Measurements from ENCODE around the gene IL18RAP.

The IL18RAP gene

DNA sequence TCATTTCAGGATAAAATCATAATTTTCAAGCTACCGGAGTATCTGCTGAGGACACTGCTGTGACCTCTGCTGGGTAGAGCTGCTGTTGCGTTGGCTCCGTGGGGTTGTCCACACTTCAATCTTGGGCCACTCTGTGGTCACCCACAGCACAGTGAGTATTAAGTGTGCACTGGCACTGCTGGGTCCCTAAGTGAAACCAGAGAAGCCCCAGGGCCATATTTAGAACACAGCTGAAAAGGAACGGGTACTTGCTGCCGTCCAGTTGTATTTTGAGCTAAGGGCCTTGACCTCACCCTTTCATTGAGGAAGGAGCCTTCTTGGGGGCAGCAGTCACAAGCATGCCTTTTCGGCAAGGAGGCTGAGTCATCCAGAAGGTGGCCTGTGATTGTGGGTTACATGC is 60.1 kb downstream of the IL18RAP start:
- no peak for DNase-seq (ENCODE audit: low read depth)
- H3K4me3 ChIP-seq (ENCODE audit: low read length): no peak overlapping the region
- TF ChIP-seq, protein P1, sequence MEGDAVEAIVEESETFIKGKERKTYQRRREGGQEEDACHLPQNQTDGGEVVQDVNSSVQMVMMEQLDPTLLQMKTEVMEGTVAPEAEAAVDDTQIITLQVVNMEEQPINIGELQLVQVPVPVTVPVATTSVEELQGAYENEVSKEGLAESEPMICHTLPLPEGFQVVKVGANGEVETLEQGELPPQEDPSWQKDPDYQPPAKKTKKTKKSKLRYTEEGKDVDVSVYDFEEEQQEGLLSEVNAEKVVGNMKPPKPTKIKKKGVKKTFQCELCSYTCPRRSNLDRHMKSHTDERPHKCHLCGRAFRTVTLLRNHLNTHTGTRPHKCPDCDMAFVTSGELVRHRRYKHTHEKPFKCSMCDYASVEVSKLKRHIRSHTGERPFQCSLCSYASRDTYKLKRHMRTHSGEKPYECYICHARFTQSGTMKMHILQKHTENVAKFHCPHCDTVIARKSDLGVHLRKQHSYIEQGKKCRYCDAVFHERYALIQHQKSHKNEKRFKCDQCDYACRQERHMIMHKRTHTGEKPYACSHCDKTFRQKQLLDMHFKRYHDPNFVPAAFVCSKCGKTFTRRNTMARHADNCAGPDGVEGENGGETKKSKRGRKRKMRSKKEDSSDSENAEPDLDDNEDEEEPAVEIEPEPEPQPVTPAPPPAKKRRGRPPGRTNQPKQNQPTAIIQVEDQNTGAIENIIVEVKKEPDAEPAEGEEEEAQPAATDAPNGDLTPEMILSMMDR (conservative IDR thresholded peaks at IDR 0.05; ENCODE audit: low read depth, low read length): no peak

GRCh38 chr2:102484310-102485061 is 61.5 kb downstream of the IL18RAP start:
- no peak overlapping the region for H3K4me3 ChIP-seq (ENCODE audit: low read length)
- TF ChIP-seq, protein P1 (conservative IDR thresholded peaks at IDR 0.05; ENCODE audit: low read depth, low read length): no peak
- DNase-seq (ENCODE audit: low read depth): no peak

- no peak for DNase-seq (ENCODE audit: low read depth)
- H3K4me3 ChIP-seq (ENCODE audit: low read length): no peak overlapping the region
- TF ChIP-seq, protein P1 (conservative IDR thresholded peaks at IDR 0.05; ENCODE audit: low read depth, low read length): no peak
These were observed 62.3 kb downstream of the IL18RAP start for GRCh38 chr2:102485147-102485785.

GRCh38 chr2:102486941-102487702 is 64.2 kb downstream of the IL18RAP start:
- no peak overlapping the region for H3K4me3 ChIP-seq (ENCODE audit: low read length)
- no peak for DNase-seq (ENCODE audit: low read depth)
- TF ChIP-seq, protein P1 (conservative IDR thresholded peaks at IDR 0.05; ENCODE audit: low read depth, low read length): no peak

DNA sequence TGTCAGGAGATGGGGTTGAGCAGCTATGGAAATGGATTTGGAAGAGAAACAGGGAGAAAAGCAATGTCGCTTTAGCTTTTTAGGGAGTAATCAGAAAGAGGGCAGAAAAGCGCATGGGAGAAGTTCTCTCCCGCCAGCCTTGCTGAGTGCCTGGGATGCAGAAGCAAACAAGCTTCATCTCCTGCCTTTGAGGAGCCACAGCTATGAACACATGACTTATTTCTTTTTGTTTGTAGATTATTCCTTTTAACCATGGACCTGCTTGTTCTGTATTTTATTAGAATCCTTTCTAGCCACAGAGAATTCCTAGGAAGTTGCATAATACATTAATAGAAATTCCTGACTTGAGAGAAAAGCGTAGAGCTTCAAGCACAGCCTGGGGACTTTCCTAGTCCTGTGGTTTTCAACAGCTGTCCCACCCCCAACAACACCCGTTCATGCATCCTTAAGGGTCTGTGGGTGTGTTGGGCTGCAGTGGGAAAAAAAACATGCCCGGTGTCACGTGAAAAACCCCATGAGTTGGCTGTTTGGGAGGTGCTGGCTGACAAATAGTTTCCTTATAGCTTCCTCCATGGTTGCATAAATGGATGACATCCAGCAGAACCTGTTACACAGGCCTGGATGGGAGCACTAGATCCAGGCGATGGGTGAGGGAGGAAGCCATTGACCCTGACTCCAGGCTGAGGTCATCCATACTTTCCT is 65.0 kb downstream of the IL18RAP start:
- H3K4me3 ChIP-seq (ENCODE audit: low read length): no peak overlapping the region
- TF ChIP-seq, protein P1 (conservative IDR thresholded peaks at IDR 0.05; ENCODE audit: low read depth, low read length): no peak
- DNase-seq (ENCODE audit: low read depth): no peak

DNA sequence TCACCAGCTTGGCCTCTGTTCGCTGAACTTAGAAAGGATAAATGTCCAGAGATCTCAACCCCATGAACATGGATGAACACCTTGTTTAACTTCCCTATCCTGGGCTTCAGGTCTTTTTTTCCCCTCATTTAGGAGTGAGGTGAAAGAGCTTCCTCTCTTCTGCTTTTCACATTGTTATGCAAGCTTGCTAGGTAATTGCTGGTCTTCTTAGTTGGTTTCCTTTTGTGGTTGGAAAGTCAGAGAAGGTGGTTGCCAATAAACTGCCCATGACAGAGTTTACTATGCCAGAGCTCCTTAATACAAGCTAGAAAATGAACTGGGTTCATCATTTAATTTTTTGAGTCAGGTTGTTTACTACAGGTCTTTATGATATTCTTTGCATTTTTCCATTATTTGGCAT is 66.7 kb downstream of the IL18RAP start:
- no peak overlapping the region for H3K4me3 ChIP-seq (ENCODE audit: low read length)
- TF ChIP-seq, protein P1 (conservative IDR thresholded peaks at IDR 0.05; ENCODE audit: low read depth, low read length): no peak
- DNase-seq (ENCODE audit: low read depth): no peak

Measured in retinal pigment epithelial cell (primary cell).